HepG2 (cell line): ENCODE data around the gene SFRP4. TPM values are rescaled to one million over a fixed set of nuclear protein-coding genes. Genes with fewer than 3 reads are reported as not detected.

ENCODE experiments used
- ARID5B ChIP-seq: IDR thresholded peaks from 2 replicates; pipeline ENCODE4 v1.4.0; 2020; ENCODE audit warnings: mild to moderate bottlenecking, missing genetic modification reagents
- ELF4 ChIP-seq: sonication (generic); formaldehyde crosslinking; IDR thresholded peaks from 2 replicates; pipeline ENCODE4 v1.5.0; 2020; ENCODE audit warnings: missing genetic modification reagents, mild to moderate bottlenecking, moderate library complexity, borderline replicate concordance
- FOSL2 ChIP-seq: sonication (generic); formaldehyde crosslinking; IDR thresholded peaks from 2 replicates; pipeline ENCODE4 v1.4.0; 2020; ENCODE audit warnings: missing genetic modification reagents
- FOXA1 ChIP-seq, 2 experiments: fragments of 450-650 bp in 1 of 2; sonication (generic) in 1 of 2; formaldehyde crosslinking in 1 of 2; IDR thresholded peaks; 2 replicates each; pipeline versions ENCODE4 v1.4.0 to v1.6.1; 2016 to 2020; ENCODE audit warnings: missing genetic modification reagents in 1 of 2
- FOXK2 ChIP-seq: fragments of 450-650 bp; IDR thresholded peaks from 2 replicates; pipeline ENCODE4 v1.6.1; 2016
- MXI1 ChIP-seq: IDR thresholded peaks from 3 replicates; pipeline ENCODE4 v1.6.1; 2012; ENCODE audit warnings: low read depth, low read length, inconsistent platforms, borderline replicate concordance
- RFX1 ChIP-seq: fragments of 450-650 bp; IDR thresholded peaks from 2 replicates; pipeline ENCODE4 v1.6.1; 2017
- RFX3 ChIP-seq: IDR thresholded peaks from 2 replicates; pipeline ENCODE4 v1.6.1; 2016; ENCODE audit warnings: missing biosample characterization, missing genetic modification reagents
- SAP130 ChIP-seq: IDR thresholded peaks from 2 replicates; pipeline ENCODE4 v1.6.1; 2016; ENCODE audit warnings: low read depth
- SOX5 ChIP-seq: IDR thresholded peaks from 2 replicates; pipeline ENCODE4 v1.6.1; 2016; ENCODE audit warnings: borderline replicate concordance
- TARDBP ChIP-seq: sonication (generic); formaldehyde crosslinking; IDR thresholded peaks from 2 replicates; pipeline ENCODE4 v1.8.0; 2022; ENCODE audit warnings: mild to moderate bottlenecking, missing genetic modification reagents
- TCF7 ChIP-seq: sonication (generic); IDR thresholded peaks from 2 replicates; pipeline ENCODE4 v1.6.1; 2016; ENCODE audit warnings: antibody characterized with exemption, low read depth
- TEAD3 ChIP-seq: optimal IDR thresholded peaks from 2 replicates; pipeline ENCODE3; 2016; ENCODE audit warnings: borderline replicate concordance
- ZBTB8A ChIP-seq: sonication (generic); formaldehyde crosslinking; IDR thresholded peaks from 2 replicates; pipeline ENCODE4 v1.4.0; 2020; ENCODE audit warnings: mild to moderate bottlenecking, low read depth, missing genetic modification reagents, borderline replicate concordance
- polyA plus RNA-seq, 8 experiments: library from polyadenylated mRNA; depleted of rRNA in 3 of 8; stranded (reverse) in 7 of 8; unstranded in 1 of 8; fragments of >200 nt; fragmentation: Illumina TruSeq in 4 of 8; extraction: Trizol in 4 of 8; gene quantifications; 2 replicates each; pipeline versions ENCODE4 v1.2.1 to v1.2.3, GENCODE V29; 2011 to 2016; ENCODE audit warnings: low read depth in 4 of 8, missing spikeins in 1 of 8, mixed read lengths in 1 of 8; ENCODE audit not compliant: insufficient read depth in 1 of 8
- total RNA-seq, 5 experiments: library from RNA; depleted of rRNA; stranded (reverse); fragments of >200 nt; fragmentation: Illumina TruSeq; extraction: Trizol; gene quantifications; 2 replicates each; pipeline ENCODE4 v1.2.3, GENCODE V29; 2016; ENCODE audit warnings: low read depth in 1 of 5

Gene SFRP4
- total and polyA plus RNA-seq, 2 of the 13 experiments (the other 11 are each of a cell fraction or from before 2014, with no cell fraction given) = 0.96 to 1.8 TPM

DNA sequence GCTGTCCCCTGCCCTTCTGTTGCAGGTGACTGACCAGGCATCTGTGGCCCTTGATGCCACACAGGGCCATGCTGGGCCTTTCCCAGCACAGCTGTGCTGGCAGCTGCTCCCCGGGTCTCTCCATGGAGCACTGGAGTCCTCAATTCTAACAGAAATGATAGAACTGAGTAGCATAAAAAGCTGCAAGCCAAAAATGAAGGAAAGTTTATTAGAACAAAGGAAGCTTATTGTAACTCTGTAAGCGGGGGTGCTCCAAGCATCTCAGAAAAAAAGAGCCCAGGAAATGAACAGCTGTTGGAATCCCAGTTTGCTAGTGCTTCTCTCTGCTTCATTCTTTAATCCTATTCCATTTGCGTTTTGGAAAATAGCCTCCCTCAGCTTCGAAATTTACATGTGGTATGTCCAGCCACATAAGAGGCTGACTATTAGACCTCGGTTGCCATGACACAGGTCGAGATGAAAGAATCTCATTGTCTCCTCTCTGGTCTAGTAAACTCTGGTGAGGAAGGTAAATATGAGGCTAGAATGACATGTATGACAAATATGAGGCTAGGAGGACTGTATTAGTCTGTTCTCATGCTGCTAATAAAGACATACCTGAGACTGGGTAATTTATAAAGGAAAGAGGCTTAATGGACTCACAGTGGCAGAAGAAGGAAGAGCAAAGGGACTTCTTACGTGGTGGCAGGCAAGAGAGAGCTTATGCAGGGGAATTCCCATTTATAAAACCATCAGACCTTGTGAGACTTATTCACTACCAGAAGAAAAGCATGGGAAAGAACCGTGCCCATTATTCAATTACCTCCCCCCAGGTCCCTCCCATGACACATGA lies 27.5 kb upstream of the SFRP4 start (continued):
- no peak for TF ChIP-seq ZBTB8A (CRISPR knock-in tag)
- 0 out of 2 replicates have a peak, but pooled peaks have one; percentile 11 for TF ChIP-seq FOXK2
- TF ChIP-seq ARID5B (CRISPR knock-in tag) = peak; percentile 23
- TF ChIP-seq MXI1 = peak; percentile 24; the same call in 1 of the 3 replicates
- TF ChIP-seq SAP130 (CRISPR knock-in tag) = peak; percentile 33; the same call in 1 of the 2 replicates
- TF ChIP-seq FOXA1 (IDR thresholded peaks at IDR 0.05) = no peak
- TF ChIP-seq FOXA1 (CRISPR knock-in tag; IDR thresholded peaks at IDR 0.05) = peak; percentile 66
- TF ChIP-seq ELF4 (CRISPR knock-in tag) = no peak
- peak; percentile 71 for TF ChIP-seq RFX1
- TF ChIP-seq TARDBP = 0 out of 2 replicates have a peak, but pooled peaks have one; percentile 27
- 0 out of 2 replicates have a peak, but pooled peaks have one; percentile 17 for TF ChIP-seq FOSL2 (CRISPR knock-in tag)
- TF ChIP-seq TEAD3 (CRISPR knock-in tag) = peak; percentile 29
- TF ChIP-seq SOX5 (CRISPR knock-in tag) = peak; percentile 41; the same call in 1 of the 2 replicates
- peak; percentile 62 for TF ChIP-seq RFX3 (CRISPR knock-in tag)
- TF ChIP-seq TCF7 = 0 out of 2 replicates have a peak, but pooled peaks have one; percentile 25
